HG03196 (cell line): ENCODE results near the gene MTERF2.
"Not testable (repeated sequence)": the region's sequence is repeated elsewhere in the genome, so short reads cannot be mapped to it uniquely, and the experiment has no call there.

Experiments used
- ATAC-seq: cut with Tn5 transposase; IDR thresholded peaks from one replicate; pipeline ENCODE4 v1.9.1; 2021; ENCODE audit not compliant: unreplicated experiment

The MTERF2 gene

GRCh38 chr12:106986625-106987389 lies at the start of gene MTERF2:
Gene MTERF2 (minus strand): TSS chr12:106987146. CDS start chr12:106978714, 8,432 bp downstream.
- peak; percentile 93 for ATAC-seq

- no peak for ATAC-seq
Observed at GRCh38 chr12:107035733-107036132, 48.8 kb upstream of the MTERF2 start.

- ATAC-seq = no peak
Observed at GRCh38 chr12:107033758-107034739, 47.1 kb upstream of the MTERF2 start.

GRCh38 chr12:107032266-107032665 lies 45.3 kb upstream of the MTERF2 start:
- ATAC-seq = no peak

GRCh38 chr12:107031061-107031460 lies 44.1 kb upstream of the MTERF2 start:
- ATAC-seq = no peak

- no peak for ATAC-seq
Observed at GRCh38 chr12:107029081-107029480, 42.1 kb upstream of the MTERF2 start.

- ATAC-seq = no peak
Observed at GRCh38 chr12:107027636-107028053, 40.7 kb upstream of the MTERF2 start.

- no peak for ATAC-seq
Observed at GRCh38 chr12:107026806-107027635, 40.1 kb upstream of the MTERF2 start.

GRCh38 chr12:107026356-107026755 lies 39.4 kb upstream of the MTERF2 start:
- not testable (repeated sequence) for ATAC-seq

GRCh38 chr12:107025671-107026070 lies 38.7 kb upstream of the MTERF2 start:
- no peak for ATAC-seq

- no peak for ATAC-seq
Observed at GRCh38 chr12:107019546-107019945, 32.6 kb upstream of the MTERF2 start.

GRCh38 chr12:107017042-107017441 lies 30.1 kb upstream of the MTERF2 start:
- no peak for ATAC-seq

GRCh38 chr12:107014055-107014454 lies 27.1 kb upstream of the MTERF2 start:
- no peak for ATAC-seq

- no peak for ATAC-seq
Observed at GRCh38 chr12:107012736-107013425, 25.9 kb upstream of the MTERF2 start.

- no peak for ATAC-seq
Observed at GRCh38 chr12:107011519-107011918, 24.6 kb upstream of the MTERF2 start.

- no peak for ATAC-seq
Observed at GRCh38 chr12:107007411-107007810, 20.5 kb upstream of the MTERF2 start.

- ATAC-seq = not testable (repeated sequence)
Observed at GRCh38 chr12:107002665-107003064, 15.7 kb upstream of the MTERF2 start.

GRCh38 chr12:106999446-106999845 lies 12.5 kb upstream of the MTERF2 start:
- ATAC-seq = no peak

GRCh38 chr12:106997916-106998315 lies 11.0 kb upstream of the MTERF2 start:
- no peak for ATAC-seq

- not testable (repeated sequence) for ATAC-seq
Observed at GRCh38 chr12:106996102-106996501, 9.2 kb upstream of the MTERF2 start.
